SK-N-SH (cell line): ENCODE measurements around the gene PBLD. TPM values are rescaled to one million over a fixed set of nuclear protein-coding genes. Genes with fewer than 3 reads are reported as not detected.
"Not testable (repeated sequence)": the region's sequence is repeated elsewhere in the genome, so short reads cannot be mapped to it uniquely, and the experiment has no call there.

ENCODE experiments used
- CTCF ChIA-PET: fragments of 300-600, 350-600 bp; formaldehyde crosslinking; extraction: SDS; loops from one replicate; lab custom pipeline; 2021; lab: Yijun Ruan, JAX
- POLR2A ChIA-PET: fragments of 350-600 bp; sonication (Branson Sonifier 250); formaldehyde crosslinking; extraction: SDS; loops from one replicate; lab custom pipeline; 2020; ENCODE audit warnings: antibody characterized with exemption, inconsistent platforms; lab: Yijun Ruan, JAX
- DNase-seq: peaks from one replicate; pipeline ENCODE4 v3.0.0; 2012
- H2AFZ ChIP-seq: fragments of 200-600 bp; sonication (generic); 2 replicates; pipeline ENCODE4 v1.8.1; 2016; ENCODE audit warnings: antibody characterized with exemption, mild to moderate bottlenecking, low read depth
- H3F3A ChIP-seq: fragments of 200-600 bp; sonication (generic); replicated peaks from 2 replicates; pipeline ENCODE3; 2016; ENCODE audit warnings: antibody characterized with exemption, mild to moderate bottlenecking; ENCODE audit not compliant: insufficient read depth
- H3K27ac ChIP-seq, 2 experiments: fragments of 200-500 bp in 1 of 2; fragments of 200-600 bp in 1 of 2; sonication (Bioruptor generic) in 1 of 2; sonication (generic), shearing (Covaris generic) in 1 of 2; 2 replicates each; pipeline versions ENCODE4 v1.5.1 to v1.6.1; 2014 to 2016; ENCODE audit warnings: low read depth in 2 of 2, inconsistent platforms in 1 of 2, low read length in 1 of 2, mild to moderate bottlenecking in 1 of 2, mixed read lengths in 1 of 2
- H3K27me3 ChIP-seq: fragments of 200-600 bp; sonication (generic), shearing (Covaris generic); 2 replicates; pipeline ENCODE4 v1.6.1; 2016; ENCODE audit warnings: mixed run types; ENCODE audit not compliant: insufficient read depth
- H3K36me3 ChIP-seq, 2 experiments: fragments of 200-500 bp in 1 of 2; fragments of 200-600 bp in 1 of 2; sonication (Bioruptor generic) in 1 of 2; sonication (generic) in 1 of 2; replicated peaks in 1 of 2; 2 replicates each; pipeline versions ENCODE3 to v1.5.1; 2014 to 2016; ENCODE audit warnings: low read length in 1 of 2, mild to moderate bottlenecking in 1 of 2; ENCODE audit not compliant: insufficient read depth in 2 of 2, control insufficient read depth in 1 of 2
- H3K4me1 ChIP-seq, 2 experiments: fragments of 200-500 bp in 1 of 2; fragments of 200-600 bp in 1 of 2; sonication (Bioruptor generic) in 1 of 2; sonication (generic), shearing (Covaris generic) in 1 of 2; 2 replicates each; pipeline versions ENCODE4 v1.5.1 to v1.6.1; 2014 to 2016; ENCODE audit warnings: low read depth in 1 of 2, low read length in 1 of 2, mixed run types in 1 of 2; ENCODE audit not compliant: insufficient read depth in 2 of 2, control insufficient read depth in 1 of 2
- H3K4me2 ChIP-seq: fragments of 200-600 bp; sonication (generic), shearing (Covaris generic); 2 replicates; pipeline ENCODE4 v1.6.1; 2017; ENCODE audit warnings: mixed run types
- H3K4me3 ChIP-seq, 2 experiments: fragments of 200-500 bp in 1 of 2; fragments of 200-600 bp in 1 of 2; sonication (Bioruptor generic) in 1 of 2; sonication (generic), shearing (Covaris generic) in 1 of 2; 2 replicates each; pipeline versions ENCODE4 v1.5.1 to v1.8.1; 2014 to 2016; ENCODE audit warnings: low read depth in 2 of 2, inconsistent platforms in 1 of 2, low read length in 1 of 2, mild to moderate bottlenecking in 1 of 2, mixed read lengths in 1 of 2, moderate library complexity in 1 of 2
- H3K79me2 ChIP-seq: fragments of 200-600 bp; sonication (generic); 2 replicates; pipeline ENCODE4 v1.8.1; 2017; ENCODE audit warnings: mild to moderate bottlenecking; ENCODE audit not compliant: insufficient read depth
- H3K9ac ChIP-seq: fragments of 200-600 bp; sonication (generic); 2 replicates; pipeline ENCODE4 v1.6.1; 2017; ENCODE audit warnings: mixed run types
- H3K9me2 ChIP-seq: fragments of 200-600 bp; sonication (generic); 2 replicates; pipeline ENCODE4 v1.6.1; 2017; ENCODE audit warnings: mixed run types
- H3K9me3 ChIP-seq: fragments of 200-600 bp; sonication (generic); 2 replicates; pipeline ENCODE4 v1.6.1; 2017; ENCODE audit warnings: mixed run types, mild to moderate bottlenecking, moderate library complexity
- H4K20me1 ChIP-seq: fragments of 200-600 bp; sonication (generic); 2 replicates; pipeline ENCODE4 v1.6.1; 2017; ENCODE audit warnings: mild to moderate bottlenecking, mixed run types; ENCODE audit not compliant: insufficient read depth
- EZH2phosphoT487 ChIP-seq: fragments of 200-600 bp; sonication (generic); IDR thresholded peaks from 2 replicates; pipeline ENCODE4 v1.6.1; 2017; ENCODE audit warnings: low read depth, mixed run types, mild to moderate bottlenecking, antibody characterized with exemption, moderate library complexity, borderline replicate concordance
- FOXM1 ChIP-seq: IDR thresholded peaks from 2 replicates; pipeline ENCODE4 v1.4.0; 2012; ENCODE audit warnings: low read depth, mild to moderate bottlenecking
- RFX5 ChIP-seq: IDR thresholded peaks from 2 replicates; pipeline ENCODE4 v1.6.1; 2012; ENCODE audit warnings: mild to moderate bottlenecking, improper control_type of control experiment, low read length
- TAF1 ChIP-seq: IDR thresholded peaks from 2 replicates; pipeline ENCODE4 v1.6.1; 2012; ENCODE audit warnings: low read depth, mild to moderate bottlenecking, low read length, moderate library complexity, borderline replicate concordance
- USF2 ChIP-seq: fragments of 150-350 bp; IDR thresholded peaks from 2 replicates; pipeline ENCODE4 v1.6.1; 2017; ENCODE audit warnings: antibody characterized with exemption, low read length, low read depth, borderline replicate concordance
- WGBS: methylation state at CpG from one replicate; pipeline ENCODE4 v1.1.6; 2017; ENCODE audit warnings: low lambda C conversion rate; 5-methylcytosine and 5-hydroxymethylcytosine counted together
- polyA plus RNA-seq, 3 experiments: library from polyadenylated mRNA; depleted of rRNA; stranded (reverse); fragments of >200 nt; gene quantifications; 2 replicates each; pipeline ENCODE4 v1.2.3, GENCODE V29; 2012
- TF ChIP-seq, protein P1 (sequence below): IDR thresholded peaks from 2 replicates; pipeline ENCODE4 v1.6.1; 2012; ENCODE audit warnings: mild to moderate bottlenecking, low read depth, low read length, moderate library complexity
- TF ChIP-seq, protein P2 (sequence below): IDR thresholded peaks from 2 replicates; pipeline ENCODE4 v1.4.0; 2012; ENCODE audit warnings: low read depth
- TF ChIP-seq, protein P3 (sequence below): IDR thresholded peaks from 2 replicates; pipeline ENCODE4 v1.4.0; 2012; ENCODE audit warnings: low read depth, borderline replicate concordance

Gene PBLD
- polyA plus RNA-seq, 1 of the 3 experiments (the other 2 are of a cell fraction): 0.94 TPM

GRCh38 chr10:68249297-68249696, 83.4 kb downstream of the PBLD start (continued):
- TF ChIP-seq, protein P1, sequence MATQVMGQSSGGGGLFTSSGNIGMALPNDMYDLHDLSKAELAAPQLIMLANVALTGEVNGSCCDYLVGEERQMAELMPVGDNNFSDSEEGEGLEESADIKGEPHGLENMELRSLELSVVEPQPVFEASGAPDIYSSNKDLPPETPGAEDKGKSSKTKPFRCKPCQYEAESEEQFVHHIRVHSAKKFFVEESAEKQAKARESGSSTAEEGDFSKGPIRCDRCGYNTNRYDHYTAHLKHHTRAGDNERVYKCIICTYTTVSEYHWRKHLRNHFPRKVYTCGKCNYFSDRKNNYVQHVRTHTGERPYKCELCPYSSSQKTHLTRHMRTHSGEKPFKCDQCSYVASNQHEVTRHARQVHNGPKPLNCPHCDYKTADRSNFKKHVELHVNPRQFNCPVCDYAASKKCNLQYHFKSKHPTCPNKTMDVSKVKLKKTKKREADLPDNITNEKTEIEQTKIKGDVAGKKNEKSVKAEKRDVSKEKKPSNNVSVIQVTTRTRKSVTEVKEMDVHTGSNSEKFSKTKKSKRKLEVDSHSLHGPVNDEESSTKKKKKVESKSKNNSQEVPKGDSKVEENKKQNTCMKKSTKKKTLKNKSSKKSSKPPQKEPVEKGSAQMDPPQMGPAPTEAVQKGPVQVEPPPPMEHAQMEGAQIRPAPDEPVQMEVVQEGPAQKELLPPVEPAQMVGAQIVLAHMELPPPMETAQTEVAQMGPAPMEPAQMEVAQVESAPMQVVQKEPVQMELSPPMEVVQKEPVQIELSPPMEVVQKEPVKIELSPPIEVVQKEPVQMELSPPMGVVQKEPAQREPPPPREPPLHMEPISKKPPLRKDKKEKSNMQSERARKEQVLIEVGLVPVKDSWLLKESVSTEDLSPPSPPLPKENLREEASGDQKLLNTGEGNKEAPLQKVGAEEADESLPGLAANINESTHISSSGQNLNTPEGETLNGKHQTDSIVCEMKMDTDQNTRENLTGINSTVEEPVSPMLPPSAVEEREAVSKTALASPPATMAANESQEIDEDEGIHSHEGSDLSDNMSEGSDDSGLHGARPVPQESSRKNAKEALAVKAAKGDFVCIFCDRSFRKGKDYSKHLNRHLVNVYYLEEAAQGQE: no peak
- TF ChIP-seq RFX5 (no peak), USF2 (no peak), TAF1 (no peak)
- TF ChIP-seq, protein P2, sequence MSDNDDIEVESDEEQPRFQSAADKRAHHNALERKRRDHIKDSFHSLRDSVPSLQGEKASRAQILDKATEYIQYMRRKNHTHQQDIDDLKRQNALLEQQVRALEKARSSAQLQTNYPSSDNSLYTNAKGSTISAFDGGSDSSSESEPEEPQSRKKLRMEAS: no peak

- Histone ChIP-seq H3K9me2 (no peaks in the 10 kb centered on the region), H3K79me2 (no peaks in the 10 kb centered on the region), H3K9ac (no peak overlapping the region), H3K4me3 (no peak overlapping the region), H3F3A (no peaks in the 10 kb centered on the region), H3K27ac (no peak overlapping the region), H3K4me2 (no peak overlapping the region), H3K9me3 (no peaks in the 10 kb centered on the region), H3K4me1 (no peaks in the 10 kb centered on the region), H2AFZ (no peak overlapping the region), H3K36me3 (no peaks in the 10 kb centered on the region), H4K20me1 (no peaks in the 10 kb centered on the region), H3K27me3 (0 out of 2 replicates have a peak, but pooled peaks cover 1% of the 10 kb centered on the region)
- 48% methylated on average over 6 of the region's 6 CpGs for WGBS
- ChIA-PET CTCF (interaction anchor here (1.1 kb wide), 1 partner anchor 22 kb away, joined by 3 read pairs; no protein-coding TSS in a partner anchor), POLR2A (interaction anchor here (1.0 kb wide), 1 partner anchor 17 kb away, joined by 3 read pairs; no protein-coding TSS in a partner anchor)
- TF ChIP-seq EZH2phosphoT487 (no peak), FOXM1 (no peak)
- TF ChIP-seq, protein P3, sequence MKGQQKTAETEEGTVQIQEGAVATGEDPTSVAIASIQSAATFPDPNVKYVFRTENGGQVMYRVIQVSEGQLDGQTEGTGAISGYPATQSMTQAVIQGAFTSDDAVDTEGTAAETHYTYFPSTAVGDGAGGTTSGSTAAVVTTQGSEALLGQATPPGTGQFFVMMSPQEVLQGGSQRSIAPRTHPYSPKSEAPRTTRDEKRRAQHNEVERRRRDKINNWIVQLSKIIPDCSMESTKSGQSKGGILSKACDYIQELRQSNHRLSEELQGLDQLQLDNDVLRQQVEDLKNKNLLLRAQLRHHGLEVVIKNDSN: no peak
- DNase-seq: no peak
Observed at GRCh38 chr10:68247931-68248330, 84.8 kb downstream of the PBLD start.

- POLR2A ChIA-PET, H3K79me2 ChIP-seq, H3K4me1 ChIP-seq, H3K36me3 ChIP-seq, H3K9ac ChIP-seq, CTCF ChIA-PET, DNase-seq, H3K27me3 ChIP-seq, H2AFZ ChIP-seq, H3F3A ChIP-seq, H3K27ac ChIP-seq, H3K9me3 ChIP-seq, H3K4me2 ChIP-seq, H3K9me2 ChIP-seq, H4K20me1 ChIP-seq, H3K4me3 ChIP-seq: not testable (repeated sequence)
- 97% methylated on average over 7 of the region's 7 CpGs for WGBS
Observed at GRCh38 chr10:68246397-68246796, 86.3 kb downstream of the PBLD start.
